Measurements from ENCODE around the gene PSPN.

The PSPN gene, protein sequence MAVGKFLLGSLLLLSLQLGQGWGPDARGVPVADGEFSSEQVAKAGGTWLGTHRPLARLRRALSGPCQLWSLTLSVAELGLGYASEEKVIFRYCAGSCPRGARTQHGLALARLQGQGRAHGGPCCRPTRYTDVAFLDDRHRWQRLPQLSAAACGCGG

DNA sequence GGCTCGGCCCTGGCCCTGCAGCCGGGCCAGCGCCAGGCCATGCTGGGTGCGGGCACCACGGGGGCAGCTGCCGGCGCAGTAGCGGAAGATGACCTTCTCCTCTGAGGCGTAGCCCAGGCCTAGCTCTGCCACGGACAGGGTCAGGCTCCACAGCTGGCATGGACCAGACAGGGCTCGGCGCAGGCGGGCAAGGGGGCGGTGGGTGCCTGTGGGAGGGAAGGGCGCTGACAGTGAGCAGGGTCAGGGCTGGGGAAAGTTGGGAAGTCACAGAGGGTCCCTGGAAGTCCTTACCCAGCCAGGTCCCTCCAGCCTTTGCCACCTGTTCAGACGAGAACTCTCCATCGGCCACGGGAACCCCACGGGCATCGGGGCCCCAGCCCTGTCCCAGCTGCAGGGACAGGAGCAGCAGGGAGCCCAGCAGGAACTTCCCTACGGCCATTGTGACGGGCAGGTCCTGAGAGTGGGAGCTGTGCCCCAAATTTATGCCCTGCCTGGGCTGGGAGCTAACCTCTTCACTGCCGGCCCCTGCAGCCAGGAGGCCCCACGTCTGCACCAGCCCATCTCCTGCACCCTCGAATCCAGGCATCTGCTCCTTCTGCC is at the start of gene PSPN:
PSPN (minus strand) TSS at position 523 of the 600 bp plus-strand sequence; CDS start at position 439, 84 bp downstream.
- DNase-seq = no peak

DNA sequence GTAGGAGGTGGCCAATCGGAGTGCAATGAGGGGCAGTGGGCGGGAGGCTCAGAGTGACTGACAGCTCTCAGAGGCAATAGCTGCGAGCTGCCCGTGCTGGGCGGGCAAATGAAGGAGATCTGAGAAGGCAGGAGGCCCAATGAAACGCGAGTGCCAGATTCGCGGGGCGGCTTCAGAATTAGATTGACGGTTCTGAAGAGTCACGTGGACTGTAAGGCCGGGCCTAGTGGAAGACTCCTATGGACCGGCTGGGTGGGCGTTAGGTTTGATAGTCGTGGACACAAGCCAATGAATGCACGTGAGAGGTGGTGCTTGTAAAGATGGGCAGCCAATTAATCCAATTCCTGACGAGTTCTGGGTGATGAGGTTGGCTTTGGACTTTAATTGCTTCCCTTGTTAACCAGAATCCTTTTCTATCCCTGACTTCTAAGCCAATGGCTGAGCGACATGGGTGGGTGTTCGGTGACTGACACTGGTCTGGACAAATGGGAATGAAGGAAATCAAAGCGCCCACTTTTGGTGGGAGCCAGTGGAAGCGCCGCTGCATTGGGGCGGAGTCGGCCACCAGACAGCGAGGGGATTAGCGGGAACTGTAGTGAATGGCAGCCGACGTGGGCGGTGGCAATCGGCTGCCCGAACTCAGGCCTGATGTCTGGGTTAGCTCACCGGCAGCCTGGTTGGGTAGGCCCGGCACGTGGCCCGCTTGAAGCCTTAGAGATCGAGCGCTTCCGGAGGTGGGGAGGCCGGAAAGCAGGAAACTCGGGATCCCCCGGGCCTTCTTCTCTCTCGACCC is 49.4 kb upstream of the PSPN start:
- peak; percentile 100 for DNase-seq

DNA sequence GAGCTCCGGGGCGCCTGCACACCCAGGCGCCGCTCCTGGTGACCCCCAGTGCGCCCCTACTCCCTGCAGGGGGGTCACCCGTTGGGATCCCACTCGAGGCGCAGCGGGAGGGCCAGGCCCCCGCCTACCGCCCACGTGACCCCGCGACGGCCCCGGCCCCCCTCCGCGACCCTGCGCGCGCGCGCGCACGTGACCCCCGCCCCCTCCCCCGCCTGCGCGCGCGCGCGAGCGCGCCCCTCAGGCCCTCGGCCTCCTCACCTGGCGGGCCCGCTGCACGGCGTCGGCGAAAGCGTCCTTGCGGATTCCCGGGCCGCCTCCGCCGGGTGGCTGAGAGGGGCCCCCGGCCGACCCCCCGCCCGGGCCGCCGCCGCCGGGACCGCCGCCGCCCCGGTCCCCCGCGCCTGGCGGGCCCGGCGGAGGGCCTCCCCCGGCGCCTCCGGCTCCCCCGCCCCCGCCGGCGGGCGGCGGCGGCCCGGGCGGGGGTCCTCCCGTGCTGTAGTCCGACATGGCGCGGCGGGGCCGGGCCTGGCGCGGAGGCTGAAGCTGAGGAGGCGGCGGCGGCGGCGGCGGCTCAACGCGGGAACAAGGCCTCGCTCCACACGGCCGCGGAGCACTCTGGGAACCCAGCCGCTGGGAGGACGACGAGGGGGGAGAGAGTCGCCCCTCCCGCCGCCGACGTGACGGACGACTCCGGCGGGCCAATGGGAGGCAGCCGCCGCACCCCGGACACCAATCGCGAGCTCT is 48.6 kb upstream of the PSPN start, which contains the start of gene KHSRP:
KHSRP (minus strand) TSS at position 617 of the 744 bp plus-strand sequence; CDS start at position 507, 110 bp downstream.
- DNase-seq = no peak

DNA sequence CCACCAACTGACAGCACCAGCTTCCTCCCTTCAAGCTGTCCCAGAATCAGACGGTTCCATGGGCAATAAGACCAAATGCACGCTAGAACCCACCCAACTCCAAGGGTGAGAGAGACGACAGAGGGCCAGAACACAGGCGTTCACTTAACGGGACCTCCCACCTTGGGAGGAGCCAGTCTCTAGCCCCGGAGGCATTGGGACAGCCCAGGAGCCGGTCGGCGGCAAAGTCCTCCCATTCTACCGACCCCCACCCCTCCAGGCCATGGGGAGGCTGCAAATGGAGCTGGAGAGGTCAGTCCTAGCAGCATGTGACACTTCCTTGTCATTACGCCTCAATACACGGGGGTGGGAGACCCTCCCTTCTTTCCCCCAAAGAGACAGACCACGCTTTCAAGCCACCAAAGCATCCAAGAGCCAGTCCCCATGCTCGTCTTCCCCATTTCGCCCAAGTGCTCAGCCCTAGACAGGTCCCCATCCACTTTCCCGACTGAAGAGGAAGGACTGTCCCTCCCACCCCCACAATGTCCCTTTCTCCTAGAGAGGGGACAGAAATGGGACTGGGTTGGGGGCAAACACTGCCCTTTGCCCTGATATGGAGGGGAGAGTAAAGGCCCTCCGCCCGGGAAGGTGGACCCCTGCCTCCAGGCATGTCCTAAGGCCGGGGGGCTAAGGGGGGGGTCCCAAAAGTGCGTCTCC is 47.9 kb upstream of the PSPN start:
- DNase-seq = peak; percentile 32

DNA sequence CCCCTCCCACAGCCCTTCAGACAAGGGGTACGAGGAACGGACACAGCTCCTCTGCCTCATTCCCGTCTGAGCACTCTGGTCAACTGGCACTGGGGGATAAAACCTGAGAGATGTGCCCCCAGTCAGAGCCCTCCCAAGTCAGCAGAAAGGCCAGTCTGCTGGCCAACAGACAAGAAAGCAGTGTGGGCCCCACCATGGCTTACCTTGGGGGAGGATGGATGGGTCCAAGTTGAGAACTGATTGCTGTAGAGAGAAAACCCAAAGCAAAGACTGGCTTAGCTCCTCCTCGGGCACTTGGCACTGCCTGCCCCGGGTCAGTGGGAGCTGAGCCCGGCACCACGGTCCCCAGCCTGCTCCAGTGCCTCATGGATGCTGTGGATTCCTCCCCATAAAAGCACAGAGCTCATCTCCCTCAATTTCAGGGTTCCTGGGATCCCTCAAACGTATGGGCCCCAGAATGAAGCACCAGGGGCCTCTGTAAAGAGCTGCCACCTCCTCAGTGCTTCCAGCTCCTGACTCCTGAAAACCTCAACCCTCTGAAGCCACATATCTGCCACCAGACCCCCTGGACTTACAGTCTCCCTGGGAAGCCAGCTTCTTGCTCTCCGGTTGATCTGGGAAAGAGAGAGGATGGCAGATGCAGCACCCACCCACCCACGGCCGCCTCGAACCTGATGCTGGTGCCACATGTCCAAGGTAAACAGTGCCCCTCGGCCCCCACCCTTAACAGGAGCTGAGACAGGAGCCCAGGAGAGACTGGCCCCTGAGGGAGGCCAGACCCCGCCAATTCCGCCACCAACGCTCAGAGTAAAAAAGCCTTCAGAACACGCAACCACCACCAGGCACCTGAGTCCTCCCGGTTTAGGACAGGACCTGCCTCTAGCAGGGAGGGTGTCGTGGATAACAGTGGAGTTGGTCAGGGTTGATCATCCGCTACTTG is 45.6 kb upstream of the PSPN start:
- DNase-seq = no peak

DNA sequence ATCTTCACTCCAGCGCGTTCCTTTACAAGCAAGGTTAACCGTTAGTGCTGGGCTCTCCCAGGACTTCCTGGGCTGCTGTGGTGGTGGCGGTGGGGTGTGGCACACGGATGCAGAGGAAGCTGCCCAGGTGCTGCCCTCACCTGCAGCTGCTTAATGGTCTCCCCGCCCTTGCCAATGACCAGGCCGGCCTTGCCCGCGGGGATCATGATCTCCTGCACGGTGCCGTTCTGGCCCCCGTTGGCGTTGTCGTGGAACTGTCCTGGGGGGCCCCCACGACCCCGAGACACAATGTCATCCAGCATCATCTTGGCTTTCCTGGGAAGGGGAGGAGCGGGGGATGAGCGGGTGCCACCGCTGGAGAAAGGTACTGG is 42.8 kb upstream of the PSPN start:
- no peak for DNase-seq

DNA sequence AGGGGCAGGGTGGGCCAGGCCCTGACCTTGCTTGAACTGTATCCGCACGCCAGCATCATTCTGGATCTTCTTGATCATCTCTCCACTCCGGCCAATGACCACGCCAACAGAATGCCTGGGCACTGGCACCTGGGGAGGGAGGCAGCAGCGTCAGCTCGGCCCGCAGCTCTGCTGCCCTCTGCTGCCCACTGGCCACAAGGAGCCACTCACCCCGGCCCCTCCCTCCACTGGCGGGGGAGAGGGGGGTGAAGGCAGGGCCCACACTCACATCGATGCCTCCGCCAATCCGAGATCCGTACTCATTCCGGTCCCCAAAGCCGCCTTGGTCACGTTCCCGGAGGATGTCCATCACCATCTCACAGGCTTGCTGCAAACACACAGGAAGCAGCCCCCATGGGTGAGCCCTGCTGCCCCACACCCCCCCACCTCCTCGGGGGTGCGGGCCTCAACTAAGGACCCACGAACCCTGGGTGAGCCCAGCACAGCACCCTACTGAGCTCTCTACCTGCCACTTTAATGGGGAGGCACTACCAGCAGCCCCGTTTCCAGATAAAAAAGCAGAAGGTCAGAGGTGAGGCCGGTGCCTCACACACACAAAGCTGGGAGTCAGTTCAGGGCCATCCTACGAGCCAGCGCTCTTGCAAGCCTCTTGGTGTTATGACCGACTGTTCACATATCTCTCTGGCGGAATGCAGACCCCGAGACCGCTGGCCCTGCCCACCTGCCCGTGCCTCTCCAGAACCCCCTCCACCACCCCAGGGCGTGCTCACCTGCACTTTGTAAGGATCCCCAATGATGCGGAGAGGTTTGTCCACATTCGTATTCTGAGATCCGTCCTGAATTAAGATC is 42.2 kb upstream of the PSPN start:
- peak; percentile 32 for DNase-seq

DNA sequence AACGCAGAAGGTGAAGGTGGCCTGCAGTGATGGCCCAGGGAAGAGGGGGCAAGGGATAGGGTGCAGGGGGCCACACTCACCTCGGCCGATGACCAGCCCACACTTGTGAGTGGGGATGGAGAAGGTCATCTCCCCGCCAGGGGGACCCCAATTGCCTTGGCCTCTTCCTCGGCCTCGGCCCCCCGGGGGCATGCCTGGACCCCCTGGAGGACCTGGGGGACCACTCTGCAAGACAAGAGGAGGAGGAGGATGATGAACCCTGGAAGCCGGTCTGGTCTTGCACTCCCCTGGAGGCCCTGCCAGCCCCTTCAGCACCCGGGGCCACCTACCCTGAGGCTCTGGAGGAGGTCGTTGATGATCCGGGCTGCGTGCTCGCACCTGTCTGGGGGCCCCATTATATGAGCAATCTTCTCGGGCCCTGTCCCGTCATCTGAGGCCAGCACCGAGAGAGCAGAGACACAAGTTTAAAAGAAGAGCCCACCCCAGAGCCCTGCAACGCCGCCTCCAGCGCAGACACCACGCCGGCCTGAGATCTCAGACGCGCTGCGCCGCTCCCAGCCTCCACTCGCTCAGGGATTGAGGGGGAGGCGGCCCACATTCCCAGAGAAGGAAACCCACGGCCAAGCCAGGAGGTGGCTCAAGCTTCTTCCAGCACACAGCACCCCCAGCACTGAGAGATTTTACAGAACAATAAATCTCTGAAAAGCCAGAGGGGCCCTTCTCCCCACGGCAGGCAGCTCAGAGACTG is 41.1 kb upstream of the PSPN start:
- no peak for DNase-seq

DNA sequence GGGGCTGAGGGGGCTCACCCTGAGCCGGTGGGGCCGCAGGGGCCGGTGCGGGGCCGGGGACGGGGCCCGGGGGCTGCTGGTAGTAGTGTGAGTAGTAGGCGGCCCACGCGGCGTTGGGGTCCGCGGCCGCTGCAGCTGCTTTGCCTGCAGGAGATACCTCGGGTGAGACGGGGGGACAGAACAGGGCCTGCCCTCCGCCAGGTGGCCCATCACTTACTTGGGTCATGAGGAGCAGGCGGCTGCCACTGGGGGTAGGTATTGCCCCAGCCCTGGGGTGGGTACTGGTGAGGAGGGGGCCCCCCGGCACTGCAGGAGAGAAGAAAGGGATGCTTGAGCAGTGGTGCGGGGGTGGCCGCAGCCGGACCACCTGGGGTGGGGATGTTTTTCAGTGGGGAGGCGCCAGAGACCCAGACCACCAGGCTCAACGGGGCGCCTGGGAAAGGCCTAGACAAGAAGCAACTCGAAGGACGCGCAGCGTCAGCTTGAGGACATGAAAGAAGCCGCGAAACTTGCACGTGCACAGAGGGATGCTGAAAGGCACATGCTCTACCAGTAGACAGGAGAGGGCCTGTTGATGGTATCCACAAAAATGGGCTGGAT is 40.0 kb upstream of the PSPN start:
- DNase-seq = no peak

DNA sequence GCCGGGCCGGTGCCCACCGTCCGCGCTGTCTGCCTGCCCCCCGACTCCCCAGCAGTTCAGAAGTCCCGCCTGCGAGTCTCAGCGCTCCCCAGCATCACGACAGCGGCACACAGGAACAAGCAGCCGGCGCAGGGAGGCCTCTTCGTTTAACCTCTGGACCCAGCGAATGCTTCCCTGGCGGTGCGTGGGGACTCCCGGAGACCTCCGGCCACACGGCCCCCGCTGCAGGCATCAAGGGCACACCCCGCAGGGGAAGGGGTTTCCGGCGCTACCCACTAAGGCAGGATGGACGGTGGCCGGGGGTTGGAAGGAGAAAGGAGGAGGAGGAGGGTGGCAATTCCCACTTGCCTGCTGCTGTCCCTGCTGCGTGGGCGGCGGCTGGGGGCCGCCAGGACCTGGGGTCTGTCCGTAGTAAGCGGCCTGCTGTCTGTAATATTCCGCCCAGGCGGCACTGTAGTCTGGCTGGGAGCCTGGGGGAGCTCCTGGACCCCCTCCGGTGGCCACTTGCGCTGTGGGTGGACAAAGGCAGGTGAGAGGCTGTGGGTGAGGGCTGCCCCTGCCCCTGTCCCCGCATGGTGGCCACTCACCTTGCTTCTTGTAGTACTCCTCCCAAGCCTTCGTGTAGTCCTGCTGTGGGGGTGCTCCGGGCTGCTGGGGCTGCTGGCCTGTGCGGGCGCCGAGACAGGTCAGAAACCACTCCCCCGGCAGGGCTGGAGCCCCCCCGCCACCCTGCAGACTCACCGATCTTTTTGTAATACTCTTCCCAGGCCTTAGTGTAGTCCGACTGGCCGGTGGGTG is 39.3 kb upstream of the PSPN start:
- DNase-seq = no peak

DNA sequence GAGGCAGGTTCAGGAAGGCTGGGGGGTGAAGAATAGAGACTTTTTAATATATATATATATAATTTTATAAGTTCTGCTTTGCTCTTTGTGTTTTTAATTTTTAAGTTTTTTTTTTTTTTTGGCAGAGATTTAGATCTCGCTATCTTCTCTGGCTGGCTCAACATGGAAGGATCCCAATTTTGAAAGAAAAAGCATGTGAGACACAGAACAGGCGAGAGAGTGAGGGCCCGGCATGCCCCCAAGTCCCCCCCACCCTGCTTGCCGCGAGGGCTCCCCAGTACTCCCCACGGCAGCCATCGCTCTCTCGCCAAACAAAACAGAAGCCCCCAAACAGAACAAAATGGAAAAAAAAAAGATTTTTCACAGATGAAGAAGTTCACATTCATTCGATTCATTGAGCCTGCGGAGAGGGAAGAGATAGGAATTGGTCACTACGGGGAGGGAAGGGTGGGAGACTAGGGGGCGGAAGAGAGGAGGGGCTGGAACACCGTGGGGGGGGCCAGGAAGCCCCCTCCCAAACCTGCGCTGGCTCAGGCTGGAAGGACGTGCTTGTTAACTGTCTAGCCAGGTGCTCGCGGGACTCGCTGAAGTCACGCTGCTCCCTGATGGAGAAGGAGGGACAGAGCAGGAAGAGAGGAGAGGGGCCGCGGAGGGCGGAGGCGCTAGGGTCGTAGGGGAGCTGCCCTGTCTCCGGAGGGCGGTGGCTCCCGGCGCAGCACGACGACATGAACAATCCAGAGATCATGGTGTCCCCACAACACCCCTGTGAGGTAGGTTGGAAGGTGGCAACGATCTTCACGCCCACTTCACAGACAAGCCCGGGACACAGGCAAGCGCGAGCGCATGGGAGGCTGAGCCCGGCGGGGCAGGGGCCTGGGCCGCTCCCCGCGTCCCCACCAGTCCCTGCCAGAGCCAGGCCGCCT is 38.2 kb upstream of the PSPN start:
- no peak for DNase-seq

DNA sequence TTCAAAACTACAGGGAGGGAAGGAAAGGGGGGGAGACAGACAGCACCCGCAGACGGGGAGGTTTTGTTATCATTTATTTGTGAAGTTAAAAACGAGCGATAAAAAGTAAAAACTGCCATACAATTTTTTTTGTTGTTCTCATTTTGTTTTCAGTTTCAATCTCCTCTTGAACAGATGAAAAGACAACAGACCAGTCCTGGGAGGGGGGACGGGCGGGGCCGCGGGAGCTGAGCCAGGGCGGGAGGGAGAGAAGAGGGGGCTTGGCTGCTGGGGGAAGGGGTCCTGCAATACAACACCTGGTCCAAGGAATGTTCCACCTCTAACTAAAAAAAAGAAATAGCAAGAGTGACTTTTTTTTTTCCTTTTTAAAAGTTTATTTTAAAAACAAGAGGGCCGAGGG is 37.6 kb upstream of the PSPN start:
- DNase-seq = no peak

DNA sequence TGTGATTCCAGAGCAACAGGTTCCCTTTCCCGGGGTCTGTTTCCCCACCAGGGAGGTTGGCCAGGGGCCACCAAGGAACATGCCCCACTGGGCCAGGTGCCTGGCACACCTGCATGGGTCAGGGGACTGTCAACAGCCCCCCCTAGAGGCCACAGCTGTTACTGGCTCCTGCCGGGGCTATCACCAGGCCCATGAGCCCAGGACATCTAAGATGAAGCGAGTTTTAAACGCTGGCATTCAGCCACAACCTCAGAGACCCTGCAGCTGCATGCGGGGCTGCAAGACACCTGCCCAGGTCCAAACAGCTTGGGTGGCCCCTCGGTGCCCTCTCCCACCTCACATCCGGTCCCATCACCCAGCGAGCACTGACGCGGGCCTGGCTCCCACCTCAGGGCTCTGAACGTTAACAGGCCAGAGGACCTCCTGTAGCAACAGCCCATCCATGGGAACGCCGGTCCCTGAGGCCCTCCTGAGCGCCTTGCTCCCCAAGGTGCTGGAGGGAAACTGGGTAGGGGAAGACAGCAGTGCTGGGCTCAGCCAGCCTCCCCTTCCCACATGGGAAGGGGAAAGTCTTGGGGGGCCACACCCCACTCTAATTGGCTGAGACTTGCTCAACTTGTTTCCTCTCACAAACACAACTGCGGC is 36.8 kb upstream of the PSPN start:
- no peak for DNase-seq

DNA sequence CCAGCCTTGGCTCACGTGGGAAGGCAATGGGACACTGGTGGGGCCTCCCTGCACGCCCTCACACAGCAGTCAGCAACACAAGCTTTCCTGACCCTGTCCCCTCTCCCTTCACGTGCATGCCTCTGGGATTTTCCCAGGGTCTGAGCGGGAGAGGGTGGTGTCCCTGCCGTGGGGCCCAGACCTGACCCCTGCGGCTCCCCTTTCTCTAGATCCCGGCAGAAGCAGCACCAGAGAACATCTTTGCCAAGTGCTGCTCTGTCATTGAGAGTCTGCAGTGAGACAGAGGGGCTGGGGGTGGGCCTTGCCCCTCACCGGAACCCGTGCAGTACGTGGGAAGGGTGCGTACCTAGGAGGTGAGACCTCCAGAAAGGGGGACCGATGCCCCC is 36.3 kb upstream of the PSPN start:
- DNase-seq = no peak

DNA sequence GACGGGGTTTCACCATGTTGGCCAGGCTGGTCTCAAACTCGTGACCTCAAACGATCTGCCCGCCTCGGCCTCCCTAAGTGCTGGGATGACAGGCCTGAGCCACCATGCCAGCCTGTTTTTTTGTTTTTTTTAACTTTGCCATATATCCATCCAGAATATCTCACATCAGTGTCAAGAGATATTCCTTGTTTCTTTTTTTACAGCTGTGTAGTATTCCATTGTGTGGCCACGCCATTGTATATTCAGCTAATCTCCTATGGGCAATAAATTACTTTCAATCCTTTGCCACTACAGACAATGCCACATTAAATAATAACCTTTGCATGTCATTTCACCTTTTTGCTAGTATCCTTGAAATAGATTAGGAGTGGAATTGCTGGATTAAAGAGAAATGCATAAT is 33.6 kb upstream of the PSPN start:
- no peak for DNase-seq

DNA sequence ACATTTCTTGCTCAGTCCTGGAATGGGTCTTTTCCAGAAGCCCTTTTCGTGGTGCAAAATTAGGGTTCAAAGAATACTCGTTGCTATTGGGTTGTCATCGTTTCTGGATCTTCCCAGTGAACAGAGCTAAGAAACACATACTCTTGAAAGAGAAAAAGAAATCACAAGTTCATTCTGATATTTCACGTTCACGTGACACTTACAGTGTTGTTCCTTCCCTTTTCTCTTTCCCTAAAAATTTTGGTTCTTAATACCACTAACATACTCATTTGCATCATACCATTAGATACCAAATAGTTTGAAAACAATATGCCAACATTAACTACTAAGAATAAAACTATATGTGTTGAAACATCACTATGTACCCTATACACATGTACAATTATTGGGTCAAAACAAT is 30.7 kb upstream of the PSPN start:
- no peak for DNase-seq

Measured in NCI-H226 (cell line).